ENCODE data around the gene SMCHD1.
"Not testable (repeated sequence)": the region's sequence is repeated elsewhere in the genome, so short reads cannot be mapped to it uniquely, and the experiment has no call there.

SMCHD1 gene

DNA sequence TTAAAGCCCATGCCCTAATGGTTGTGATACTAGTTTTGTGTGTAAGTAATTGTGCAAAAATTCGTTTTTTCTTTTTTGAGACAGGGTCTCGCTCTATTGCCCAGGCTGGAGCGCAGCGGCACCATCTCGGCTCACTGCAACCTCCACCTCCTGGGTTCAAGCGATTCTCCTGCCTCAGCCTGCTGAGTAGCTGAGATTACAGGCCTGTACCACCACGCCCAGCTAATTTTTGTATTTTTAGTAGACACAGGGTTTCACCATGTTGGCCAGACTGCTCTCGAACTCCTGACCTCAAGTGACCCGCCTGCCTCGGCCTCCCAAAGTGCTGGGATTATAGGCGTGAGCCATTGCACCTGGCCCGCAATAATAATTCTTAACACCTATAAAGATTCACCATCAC is 196.9 kb downstream of the SMCHD1 start:
- DNase-seq (ENCODE audit: low read depth, low spot score), result not testable (repeated sequence)

DNA sequence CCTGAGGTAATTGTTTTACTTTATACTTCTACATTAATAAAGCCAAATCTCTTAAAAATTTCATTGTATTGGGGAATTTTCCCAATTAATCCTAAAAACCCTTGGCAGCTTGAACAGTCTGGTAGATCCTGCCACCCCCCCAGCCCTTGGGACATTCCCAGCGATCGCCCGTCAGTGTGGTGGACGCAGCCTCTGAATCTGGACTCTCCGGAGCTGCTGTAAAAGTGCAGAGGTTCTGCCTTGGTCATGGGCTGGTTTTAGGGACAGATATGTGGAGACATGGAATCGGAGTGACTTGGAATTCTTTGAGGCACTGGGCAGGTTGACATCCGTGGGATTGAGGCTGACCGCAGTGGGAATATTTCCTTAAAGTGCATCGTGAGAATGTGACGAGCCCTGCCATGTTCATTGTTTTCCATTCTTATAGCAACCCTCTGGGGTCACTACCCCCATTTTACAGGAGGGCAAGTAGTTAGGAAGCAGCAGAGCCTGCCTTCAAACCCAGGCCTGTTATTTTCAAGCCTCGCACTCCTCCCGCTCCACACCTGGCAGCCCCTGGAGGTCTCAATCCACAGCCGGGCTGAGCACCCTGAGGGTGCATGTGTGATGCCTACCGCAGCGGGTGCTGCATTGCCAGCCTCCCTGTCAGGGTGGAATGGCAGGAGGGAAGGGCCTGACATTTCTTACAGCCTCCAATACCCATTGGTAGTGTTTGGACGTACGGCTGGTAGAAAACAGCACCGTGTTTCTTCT is 197.8 kb downstream of the SMCHD1 start:
- DNase-seq (ENCODE audit: low read depth, low spot score), result no peak

DNA sequence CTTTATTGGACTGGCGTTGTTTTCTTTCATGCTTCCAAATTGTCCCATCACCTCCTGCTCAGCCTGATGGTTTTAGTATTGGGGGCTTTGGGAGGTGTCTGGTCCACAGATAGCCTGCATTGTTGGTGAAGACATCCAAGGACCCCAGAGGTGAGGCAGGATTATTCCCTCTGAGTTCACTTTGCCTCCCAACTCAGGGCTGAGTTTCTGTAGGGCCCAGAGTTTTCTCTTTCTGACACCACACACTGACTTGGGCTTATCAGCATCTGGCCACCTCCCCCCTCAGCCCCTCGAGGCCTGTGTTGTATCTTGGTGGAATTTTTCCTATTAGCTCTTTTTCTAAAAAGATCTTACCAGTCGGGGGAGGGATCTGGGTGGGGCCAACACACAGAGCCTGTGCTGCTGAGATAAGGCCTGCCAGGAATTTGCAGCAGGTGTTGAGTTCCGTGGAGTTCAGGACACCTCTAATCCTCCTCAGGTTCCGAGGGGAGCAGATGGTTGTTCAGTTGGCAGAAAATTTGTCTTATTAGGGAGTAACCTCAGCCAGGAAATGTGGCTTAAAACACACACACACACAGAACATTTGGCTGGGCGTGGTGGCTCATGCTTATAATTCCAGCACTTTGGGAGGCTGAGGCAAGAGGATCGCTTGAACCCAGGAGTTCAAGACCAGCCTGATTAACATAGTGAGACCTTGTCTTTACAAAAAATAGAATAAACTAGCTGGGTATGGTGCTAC is 198.6 kb downstream of the SMCHD1 start:
- no peak for DNase-seq (ENCODE audit: low read depth, low spot score)
